GM08714 (cell line): ENCODE data around the gene TLE2.
"Not testable (repeated sequence)": the region's sequence is repeated elsewhere in the genome, so short reads cannot be mapped to it uniquely, and the experiment has no call there.

Experiments used
- H3K4me3 ChIP-seq: fragments of 200-500 bp; sonication (Bioruptor generic); 2 replicates; pipeline ENCODE4 v1.5.1; 2014; ENCODE audit warnings: mild to moderate bottlenecking, low read length, inconsistent platforms
- ZNF274 ChIP-seq: IDR thresholded peaks from 2 replicates; pipeline ENCODE4 v1.6.1; 2012; ENCODE audit warnings: mild to moderate bottlenecking, low read depth, low read length

The TLE2 gene

GRCh38 chr19:3047496-3048189 is 18.6 kb upstream of the TLE2 start:
- TF ChIP-seq ZNF274: no peak

GRCh38 chr19:3046698-3047495 is 17.8 kb upstream of the TLE2 start:
- no peak for TF ChIP-seq ZNF274

More at GRCh38 chr19:3047496-3048189, 18.6 kb upstream of the TLE2 start:
- H3K4me3 ChIP-seq: no peak overlapping the region

GRCh38 chr19:3045885-3046697 is 17.0 kb upstream of the TLE2 start:
- no peak for TF ChIP-seq ZNF274
- no peak overlapping the region for H3K4me3 ChIP-seq

More at GRCh38 chr19:3046698-3047495, 17.8 kb upstream of the TLE2 start:
- no peak overlapping the region for H3K4me3 ChIP-seq

GRCh38 chr19:3045191-3045590 is 16.1 kb upstream of the TLE2 start:
- H3K4me3 ChIP-seq: no peak overlapping the region
- no peak for TF ChIP-seq ZNF274

- no peak overlapping the region for H3K4me3 ChIP-seq
- no peak for TF ChIP-seq ZNF274
Observed at GRCh38 chr19:3042621-3043267, 13.7 kb upstream of the TLE2 start.

GRCh38 chr19:3041761-3042620 is 12.9 kb upstream of the TLE2 start:
- TF ChIP-seq ZNF274: no peak
- H3K4me3 ChIP-seq: no peak overlapping the region

- no peak for TF ChIP-seq ZNF274
- no peak overlapping the region for H3K4me3 ChIP-seq
Observed at GRCh38 chr19:3041327-3041726, 12.2 kb upstream of the TLE2 start.

- TF ChIP-seq ZNF274: no peak
- no peak overlapping the region for H3K4me3 ChIP-seq
Observed at GRCh38 chr19:3039641-3040077, 10.6 kb upstream of the TLE2 start.

- no peak for TF ChIP-seq ZNF274
- no peak overlapping the region for H3K4me3 ChIP-seq
Observed at GRCh38 chr19:3039125-3039524, 10.0 kb upstream of the TLE2 start.

- H3K4me3 ChIP-seq: no peak overlapping the region
- TF ChIP-seq ZNF274: no peak
Observed at GRCh38 chr19:3038214-3038613, 9.1 kb upstream of the TLE2 start.

- H3K4me3 ChIP-seq: not testable (repeated sequence)
Observed at GRCh38 chr19:3036977-3037544, 8.0 kb upstream of the TLE2 start.

GRCh38 chr19:3036119-3036976 is 7.3 kb upstream of the TLE2 start:
- H3K4me3 ChIP-seq: peak overlapping the region; percentile 63
- no peak for TF ChIP-seq ZNF274
